Heart left ventricle (tissue), 13 donors: ENCODE data around the gene PIK3C2B.

Experiments
- CTCF ChIP-seq, 12 donors: fragments of 200-600 bp; sonication (generic) in 4 of 12; IDR thresholded peaks; one replicate each; pipeline versions ENCODE4 v1.5.0 to v1.8.0; 2018 to 2022; ENCODE audit warnings: antibody characterized with exemption in 12 of 12, mild to moderate bottlenecking in 5 of 12
- POLR2A ChIP-seq, 2 donors: fragments of 450-650 bp; IDR thresholded peaks; one replicate each; pipeline ENCODE4 v1.6.1; 2017; ENCODE audit warnings: antibody characterized with exemption in 2 of 2, mild to moderate bottlenecking in 2 of 2, moderate library complexity in 2 of 2
- donor health status: ischemic (EF 13 %, LVEDD 7.1; RV severe dilation, severe dysfunction).
- donor health status: DM: no; HTN: yes; CAD: no.
- donor health status: DM: no; HTN: no; CAD: no.
- donor health status: ischemic (EF 25% LVEDD 6.9; RV normal size, moderate dysfunction).
- donor health status: ischemic (EF 25% LVEDD 5.7; RV mildly dilated, moderate dysfunction).
- donor health status: ischemic (EF 35%, LVEDD 5.7; RV mildly dilated, moderate dysfunction).
- donor health status: nonischemic (EF 11% LVEDD 7.7; RV severe dilation, severe dysfunction).
- donor health status: DM: yes; HTN: yes; CAD: no.
- donor health status: PGD.
- donor health status: ischemic (EF 29% LVEDD 5.4; RV normal size, mild dysfunction).
- donor health status: nonischemic (EF 23%, LVEDD 6.1; RV moderate dilation, normal function).

DNA sequence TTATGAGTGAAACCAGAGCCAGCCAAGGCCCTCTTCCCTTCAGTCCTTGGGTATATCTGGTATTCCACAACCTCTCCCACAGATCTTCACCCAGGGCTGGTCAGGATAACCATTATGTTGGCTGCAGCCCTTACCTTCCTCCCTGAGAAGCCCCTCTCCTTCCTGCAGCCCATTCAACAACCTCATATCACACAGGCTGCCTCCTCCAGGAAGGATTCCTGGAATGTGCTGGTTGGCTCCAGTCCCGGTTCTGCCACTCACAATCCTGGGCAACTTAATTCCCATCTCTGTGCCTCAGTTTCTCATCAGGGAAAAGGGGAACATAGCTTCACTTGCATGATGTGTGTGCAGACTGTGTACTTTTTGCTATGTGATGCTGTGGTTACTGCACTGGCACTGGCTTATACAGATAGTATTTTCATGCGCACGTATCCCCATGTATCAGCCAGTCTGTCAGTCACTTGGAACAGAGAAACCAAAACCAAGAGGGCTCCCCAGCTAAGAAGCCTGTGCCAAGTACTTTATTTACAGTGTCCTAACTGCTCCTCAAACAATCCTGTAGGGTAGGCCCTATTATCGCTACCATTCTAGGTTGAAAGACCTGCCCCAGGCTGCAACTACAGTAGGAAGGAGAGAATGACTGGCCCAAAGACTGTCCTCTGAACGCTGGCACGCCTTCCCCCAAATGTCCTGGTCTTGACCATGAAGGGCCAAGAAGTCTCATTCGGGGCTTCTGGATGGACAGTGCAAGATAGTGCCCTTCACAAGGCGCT lies 43.1 kb downstream of the PIK3C2B start:
- no peak for TF ChIP-seq CTCF (IDR thresholded peaks at IDR 0.05)
- no peak for TF ChIP-seq POLR2A (IDR thresholded peaks at IDR 0.05)
